GM23338 (cell line): ENCODE measurements around the gene SLC4A5. TPM values are rescaled to one million over a fixed set of nuclear protein-coding genes. Genes with fewer than 3 reads are reported as not detected.

Source experiments
- ATAC-seq: fragments of 200-7000 bp; cut with Tn5 transposase; 3 replicates; pipeline ENCODE4 v1.9.1; 2020
- DNase-seq: peaks from one replicate; pipeline ENCODE4 v3.0.0-alpha.2; 2015; ENCODE audit warnings: low spot score
- H2AFZ ChIP-seq: fragments of 200-600 bp; sonication (generic); 2 replicates; pipeline ENCODE4 v1.8.0; 2016; ENCODE audit warnings: antibody characterized with exemption, mild to moderate bottlenecking, moderate library complexity
- H3F3A ChIP-seq: fragments of 200-600 bp; sonication (generic); replicated peaks from 2 replicates; pipeline ENCODE4 v1.8.0; 2017; ENCODE audit warnings: antibody characterized with exemption, mixed run types, low read depth
- H3K27ac ChIP-seq: fragments of 200-600 bp; sonication (generic); 2 replicates; pipeline ENCODE4 v1.6.1; 2016; ENCODE audit warnings: low read depth
- H3K27me3 ChIP-seq: fragments of 200-600 bp; sonication (generic); 2 replicates; pipeline ENCODE4 v1.8.0; 2016; ENCODE audit warnings: mild to moderate bottlenecking, mixed run types, moderate library complexity; ENCODE audit not compliant: insufficient read depth
- H3K36me3 ChIP-seq: fragments of 200-600 bp; sonication (generic); 2 replicates; pipeline ENCODE4 v1.8.0; 2016; ENCODE audit warnings: mild to moderate bottlenecking; ENCODE audit not compliant: insufficient read depth
- H3K4me1 ChIP-seq: fragments of 200-600 bp; sonication (generic); 2 replicates; pipeline ENCODE4 v1.8.0; 2016; ENCODE audit warnings: mild to moderate bottlenecking, moderate library complexity; ENCODE audit not compliant: insufficient read depth
- H3K4me2 ChIP-seq: fragments of 200-600 bp; sonication (generic); 2 replicates; pipeline ENCODE4 v1.7.1; 2017; ENCODE audit warnings: mixed run types
- H3K4me3 ChIP-seq: fragments of 200-600 bp; sonication (generic); 2 replicates; pipeline ENCODE4 v1.6.1; 2016; ENCODE audit warnings: mixed run types
- H3K79me2 ChIP-seq: fragments of 200-600 bp; sonication (generic); replicated peaks from 2 replicates; pipeline ENCODE4 v1.8.0; 2017; ENCODE audit warnings: mild to moderate bottlenecking; ENCODE audit not compliant: insufficient read depth
- H3K9me2 ChIP-seq: fragments of 200-600 bp; sonication (generic); 2 replicates; pipeline ENCODE4 v1.8.0; 2017; ENCODE audit not compliant: insufficient read depth
- H4K20me1 ChIP-seq: fragments of 200-600 bp; sonication (generic); replicated peaks from 2 replicates; pipeline ENCODE4 v1.8.0; 2017; ENCODE audit warnings: mild to moderate bottlenecking; ENCODE audit not compliant: insufficient read depth
- H3K27ac Mint-ChIP-seq: 2 replicates; pipeline ENCODE4 v1.8.0; 2020; ENCODE audit warnings: inconsistent platforms, mild to moderate bottlenecking, moderate library complexity, mixed read lengths
- H3K27me3 Mint-ChIP-seq: 3 replicates; pipeline ENCODE4 v1.8.0; 2022; ENCODE audit warnings: low read depth, mild to moderate bottlenecking, moderate library complexity, mixed read lengths, inconsistent platforms; ENCODE audit not compliant: insufficient read depth, poor library complexity
- H3K36me3 Mint-ChIP-seq: 3 replicates; pipeline ENCODE4 v1.8.0; 2021; ENCODE audit warnings: low read depth, mild to moderate bottlenecking, inconsistent platforms, moderate library complexity, mixed read lengths
- H3K4me1 Mint-ChIP-seq: 3 replicates; pipeline ENCODE4 v1.8.0; 2020; ENCODE audit warnings: mild to moderate bottlenecking, inconsistent platforms, mixed read lengths
- H3K4me3 Mint-ChIP-seq: 3 replicates; pipeline ENCODE4 v1.8.0; 2021; ENCODE audit warnings: moderate library complexity, mild to moderate bottlenecking, inconsistent platforms, mixed read lengths
- H3K9me3 Mint-ChIP-seq: 3 replicates; pipeline ENCODE4 v1.8.0; 2020; ENCODE audit warnings: moderate library complexity, mild to moderate bottlenecking, inconsistent platforms, mixed read lengths
- CREB1 ChIP-seq: fragments of 250-450 bp; sonication (Bioruptor Pico); IDR thresholded peaks from 2 replicates; pipeline ENCODE4 v1.5.0; 2020; ENCODE audit warnings: low read depth, mild to moderate bottlenecking, moderate library complexity
- CTCF ChIP-seq, 2 experiments: fragments of 200-600 bp in 1 of 2; sonication (generic) in 1 of 2; conservative IDR thresholded peaks; 2 replicates each; pipeline versions ENCODE4 v1.5.1 to v1.6.1; 2016 to 2017; ENCODE audit warnings: antibody characterized with exemption in 2 of 2, low read depth in 2 of 2, mild to moderate bottlenecking in 2 of 2, moderate library complexity in 1 of 2
- ETS1 ChIP-seq: IDR thresholded peaks from 2 replicates; pipeline ENCODE4 v1.6.1; 2016; ENCODE audit warnings: antibody characterized with exemption
- EZH2 ChIP-seq: fragments of 200-600 bp; sonication (generic); IDR thresholded peaks from one replicate; pipeline ENCODE4 v1.8.0; 2017; ENCODE audit warnings: antibody characterized with exemption, mild to moderate bottlenecking, low read depth; ENCODE audit not compliant: unreplicated experiment
- EZH2phosphoT487 ChIP-seq: fragments of 200-600 bp; sonication (generic); IDR thresholded peaks from one replicate; pipeline ENCODE4 v1.8.1; 2018; ENCODE audit warnings: antibody characterized with exemption; ENCODE audit not compliant: unreplicated experiment
- JUNB ChIP-seq: IDR thresholded peaks from one replicate; pipeline ENCODE4 v1.6.1; 2016; ENCODE audit warnings: antibody characterized with exemption; ENCODE audit not compliant: unreplicated experiment
- NANOG ChIP-seq: IDR thresholded peaks from 2 replicates; pipeline ENCODE4 v1.6.1; 2016; ENCODE audit warnings: antibody characterized with exemption, borderline replicate concordance
- POLR2AphosphoS5 ChIP-seq: IDR thresholded peaks from 2 replicates; pipeline ENCODE4 v1.6.1; 2016; ENCODE audit warnings: antibody characterized with exemption, low read depth
- REST ChIP-seq: IDR thresholded peaks from one replicate; pipeline ENCODE4 v1.6.1; 2018; ENCODE audit warnings: antibody characterized with exemption; ENCODE audit not compliant: unreplicated experiment
- STAT1 ChIP-seq: IDR thresholded peaks from one replicate; pipeline ENCODE4 v1.6.1; 2016; ENCODE audit warnings: antibody characterized with exemption; ENCODE audit not compliant: unreplicated experiment
- ZNF114 ChIP-seq: fragments of 250-450 bp; sonication (Bioruptor Pico); IDR thresholded peaks from 2 replicates; pipeline ENCODE4 v1.5.0; 2020; ENCODE audit warnings: mild to moderate bottlenecking, moderate library complexity
- ZNF331 ChIP-seq: fragments of 250-450 bp; sonication (Bioruptor Pico); IDR thresholded peaks from 2 replicates; pipeline ENCODE4 v1.5.0; 2020; ENCODE audit warnings: low read depth, mild to moderate bottlenecking, moderate library complexity
- ZNF462 ChIP-seq: fragments of 250-450 bp; sonication (Bioruptor Pico); IDR thresholded peaks from 2 replicates; pipeline ENCODE4 v1.5.0; 2020; ENCODE audit warnings: mild to moderate bottlenecking, moderate library complexity
- polyA plus RNA-seq: library from polyadenylated mRNA; unstranded; fragments of >200 nt; fragmentation: Nextera tagmentation; extraction: Ambion mirVana; gene quantifications from 2 replicates; pipeline ENCODE4 v1.2.1, GENCODE V29; 2016
- total RNA-seq: library from RNA; depleted of rRNA; stranded (reverse); fragments of >200 nt; shearing (Covaris generic); gene quantifications from 2 replicates; pipeline ENCODE4 v1.2.3, GENCODE V29; 2014

Gene SLC4A5
- total and polyA plus RNA-seq, 2 experiments from 2014 or later: 0.24 to 0.70 TPM

- no peak overlapping the region for H3K4me3 ChIP-seq
- DNase-seq: no peak
- no peak overlapping the region for H3K4me2 ChIP-seq
- no peak for TF ChIP-seq ZNF331 (CRISPR knock-in tag)
- TF ChIP-seq NANOG: no peak
- TF ChIP-seq CTCF (conservative IDR thresholded peaks at IDR 0.05; ENCODE audit: low read depth in 2 of 2): no peak
- no peak for TF ChIP-seq REST
- no peak for TF ChIP-seq ETS1
- TF ChIP-seq POLR2AphosphoS5: no peak
- TF ChIP-seq ZNF462 (CRISPR knock-in tag): no peak
- no peak for TF ChIP-seq STAT1
- TF ChIP-seq CREB1: no peak
- no peak for TF ChIP-seq EZH2
- TF ChIP-seq EZH2phosphoT487: no peak
- no peak for TF ChIP-seq ZNF114
- TF ChIP-seq JUNB: no peak
- H3K27me3 ChIP-seq: no peaks in the 10 kb centered on the region
- H3K27ac Mint-ChIP-seq: no peak overlapping the region
- H3K27ac ChIP-seq: no peak overlapping the region
- no peaks in the 10 kb centered on the region for H3K4me1 ChIP-seq
- H3K9me3 Mint-ChIP-seq: no peaks in the 10 kb centered on the region
- H3K36me3 Mint-ChIP-seq: no peaks in the 10 kb centered on the region
- peaks cover 8% of the 10 kb centered on the region; the same call in 2 of the 3 replicates for H3K4me1 Mint-ChIP-seq
- H4K20me1 ChIP-seq: no peaks in the 10 kb centered on the region
- H3F3A ChIP-seq: no peaks in the 10 kb centered on the region
- no peak overlapping the region for H2AFZ ChIP-seq
- no peaks in the 10 kb centered on the region for H3K36me3 ChIP-seq
- ATAC-seq: no peak
- no peaks in the 10 kb centered on the region for H3K79me2 ChIP-seq
- H3K9me2 ChIP-seq: no peaks in the 10 kb centered on the region
- peaks cover 2% of the 10 kb centered on the region for H3K27me3 Mint-ChIP-seq
- no peak overlapping the region for H3K4me3 Mint-ChIP-seq
Observed at GRCh38 chr2:74233648-74234047, 109.6 kb downstream of the SLC4A5 start.
